Neural cell (in vitro differentiated cells): ENCODE measurements around the gene TBX15. TPM values are rescaled to one million over a fixed set of nuclear protein-coding genes. Genes with fewer than 3 reads are reported as not detected.

ENCODE experiments used
- H2AFZ ChIP-seq: fragments of 200-600, 300-800 bp; sonication (generic), shearing (Covaris generic); 2 replicates; pipeline ENCODE4 v1.6.0; 2014; ENCODE audit warnings: low read depth, mild to moderate bottlenecking, antibody characterized with exemption, low read length, moderate library complexity
- H3F3A ChIP-seq: fragments of 200-600 bp; shearing (Covaris generic); 2 replicates; pipeline ENCODE4 v1.6.1; 2016; ENCODE audit warnings: mild to moderate bottlenecking, moderate library complexity, mixed read lengths, antibody characterized with exemption, low read length; ENCODE audit not compliant: insufficient read depth, poor library complexity, severe bottlenecking
- H3K27ac ChIP-seq: fragments of 200-600, 300-800 bp; sonication (generic), shearing (Covaris generic); 2 replicates; pipeline ENCODE4 v1.5.1; 2014; ENCODE audit warnings: mild to moderate bottlenecking, low read length, moderate library complexity
- H3K27me3 ChIP-seq: fragments of 300-800, 200-600 bp; sonication (generic), shearing (Covaris generic); 2 replicates; pipeline ENCODE4 v1.6.0; 2014; ENCODE audit warnings: mild to moderate bottlenecking, low read depth, low read length, moderate library complexity; ENCODE audit not compliant: insufficient read depth
- H3K36me3 ChIP-seq: fragments of 300-800, 200-600 bp; sonication (generic), shearing (Covaris generic); 2 replicates; pipeline ENCODE4 v1.5.1; 2014; ENCODE audit warnings: mild to moderate bottlenecking, antibody characterized with exemption, low read length, moderate library complexity; ENCODE audit not compliant: insufficient read depth
- H3K4me2 ChIP-seq: fragments of 300-800, 200-600 bp; sonication (generic), shearing (Covaris generic); 2 replicates; pipeline ENCODE4 v1.6.0; 2014; ENCODE audit warnings: mild to moderate bottlenecking, low read length
- H3K4me3 ChIP-seq: fragments of 300-800, 200-600 bp; sonication (generic), shearing (Covaris generic); 2 replicates; pipeline ENCODE4 v1.5.1; 2014; ENCODE audit warnings: mild to moderate bottlenecking, low read length, moderate library complexity
- H3K79me2 ChIP-seq: fragments of 200-600 bp; shearing (Covaris generic); replicated peaks from 2 replicates; pipeline ENCODE4 v1.6.0; 2014; ENCODE audit warnings: mild to moderate bottlenecking, low read length, moderate library complexity; ENCODE audit not compliant: insufficient read depth
- H3K9ac ChIP-seq: fragments of 300-800, 200-600 bp; sonication (generic), shearing (Covaris generic); 2 replicates; pipeline ENCODE4 v1.6.1; 2016; ENCODE audit warnings: mild to moderate bottlenecking, low read length, mixed read lengths
- H3K9me2 ChIP-seq: fragments of 200-600 bp; shearing (Covaris generic); 2 replicates; pipeline ENCODE4 v1.6.1; 2016; ENCODE audit warnings: mild to moderate bottlenecking, low read length, mixed read lengths; ENCODE audit not compliant: insufficient read depth
- H3K9me3 ChIP-seq: fragments of 200-600, 300-800 bp; sonication (generic), shearing (Covaris generic); 2 replicates; pipeline ENCODE4 v1.6.1; 2016; ENCODE audit warnings: mild to moderate bottlenecking, mixed run types, low read length, moderate library complexity, mixed read lengths
- H4K20me1 ChIP-seq: fragments of 200-600 bp; shearing (Covaris generic); 2 replicates; pipeline ENCODE4 v1.6.1; 2016; ENCODE audit warnings: mild to moderate bottlenecking, mixed run types; ENCODE audit not compliant: insufficient read depth
- EP300 ChIP-seq: fragments of 450-650 bp; conservative IDR thresholded peaks from 2 replicates; pipeline ENCODE4 v1.6.1; 2014; ENCODE audit warnings: antibody characterized with exemption, mild to moderate bottlenecking, moderate library complexity; ENCODE audit not compliant: poor library complexity, severe bottlenecking
- EZH2 ChIP-seq: fragments of 200-600, 300-800 bp; shearing (Covaris generic), sonication (generic); IDR thresholded peaks from 2 replicates; pipeline ENCODE4 v1.6.1; 2014; ENCODE audit warnings: antibody characterized with exemption, low read length, borderline replicate concordance, mild to moderate bottlenecking; ENCODE audit not compliant: insufficient read depth, poor library complexity, severe bottlenecking
- MXI1 ChIP-seq: fragments of 450-650 bp; conservative IDR thresholded peaks from 2 replicates; pipeline ENCODE4 v1.6.1; 2014; ENCODE audit warnings: antibody characterized with exemption, mild to moderate bottlenecking; ENCODE audit not compliant: poor library complexity, severe bottlenecking
- POLR2AphosphoS5 ChIP-seq: IDR thresholded peaks from 2 replicates; pipeline ENCODE4 v1.6.1; 2012
- RAD21 ChIP-seq: fragments of 450-650 bp; conservative IDR thresholded peaks from 2 replicates; pipeline ENCODE4 v1.6.1; 2014; ENCODE audit warnings: antibody characterized with exemption, mild to moderate bottlenecking, moderate library complexity
- SMC3 ChIP-seq: fragments of 450-650 bp; conservative IDR thresholded peaks from 2 replicates; pipeline ENCODE4 v1.6.1; 2014; ENCODE audit warnings: antibody characterized with exemption, mild to moderate bottlenecking, moderate library complexity; ENCODE audit not compliant: poor library complexity
- TAF1 ChIP-seq: IDR thresholded peaks from 2 replicates; pipeline ENCODE4 v1.6.1; 2012; ENCODE audit warnings: low read depth
- polyA plus RNA-seq: library from polyadenylated mRNA; depleted of rRNA; stranded (reverse); fragments of >200 nt; gene quantifications from 2 replicates; pipeline ENCODE4 v1.2.3, GENCODE V29; 2014
- TF ChIP-seq, protein P1 (sequence below): fragments of 450-650 bp; IDR thresholded peaks from 2 replicates; pipeline ENCODE4 v1.5.1; 2014; ENCODE audit warnings: antibody characterized with exemption, mild to moderate bottlenecking, moderate library complexity; ENCODE audit not compliant: poor library complexity, severe bottlenecking
- TF ChIP-seq, protein P2 (sequence below): IDR thresholded peaks from 2 replicates; pipeline ENCODE4 v1.6.1; 2012; ENCODE audit warnings: borderline replicate concordance

Gene TBX15
- polyA plus RNA-seq, 1 donor from 2014 or later, result 0.10 TPM

DNA sequence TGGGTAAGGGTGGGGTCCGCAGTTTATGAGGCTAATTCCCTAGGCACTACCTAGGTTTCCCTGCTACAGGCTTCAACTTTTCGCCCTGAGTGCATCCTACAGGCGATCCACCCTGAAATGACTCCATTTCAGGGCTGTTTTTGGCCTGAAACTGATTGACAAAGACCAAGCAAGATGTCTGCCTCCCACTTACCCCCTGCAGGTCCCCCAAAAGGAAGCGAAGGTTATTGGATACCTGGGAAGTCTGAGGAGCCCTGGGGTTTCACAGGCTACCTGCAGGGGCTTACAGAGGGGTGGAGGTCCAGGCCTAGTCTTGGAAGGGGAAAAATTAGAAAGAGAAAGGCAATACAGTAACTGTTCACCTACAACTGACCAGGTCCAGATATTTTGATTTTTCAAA lies 3.3 kb upstream of the TBX15 start:
- Histone ChIP-seq H3K9me2 (no peaks in the 10 kb centered on the region), H3K36me3 (no peaks in the 10 kb centered on the region), H4K20me1 (no peaks in the 10 kb centered on the region), H3K27me3 (peaks cover 100% of the 10 kb centered on the region), H3K79me2 (no peaks in the 10 kb centered on the region), H3K27ac (no peak overlapping the region), H2AFZ (no peak overlapping the region), H3K9me3 (no peaks in the 10 kb centered on the region), H3K4me3 (no peak overlapping the region), H3K4me2 (no peak overlapping the region), H3F3A (no peaks in the 10 kb centered on the region), H3K9ac (no peak overlapping the region)
- TF ChIP-seq, protein P1, sequence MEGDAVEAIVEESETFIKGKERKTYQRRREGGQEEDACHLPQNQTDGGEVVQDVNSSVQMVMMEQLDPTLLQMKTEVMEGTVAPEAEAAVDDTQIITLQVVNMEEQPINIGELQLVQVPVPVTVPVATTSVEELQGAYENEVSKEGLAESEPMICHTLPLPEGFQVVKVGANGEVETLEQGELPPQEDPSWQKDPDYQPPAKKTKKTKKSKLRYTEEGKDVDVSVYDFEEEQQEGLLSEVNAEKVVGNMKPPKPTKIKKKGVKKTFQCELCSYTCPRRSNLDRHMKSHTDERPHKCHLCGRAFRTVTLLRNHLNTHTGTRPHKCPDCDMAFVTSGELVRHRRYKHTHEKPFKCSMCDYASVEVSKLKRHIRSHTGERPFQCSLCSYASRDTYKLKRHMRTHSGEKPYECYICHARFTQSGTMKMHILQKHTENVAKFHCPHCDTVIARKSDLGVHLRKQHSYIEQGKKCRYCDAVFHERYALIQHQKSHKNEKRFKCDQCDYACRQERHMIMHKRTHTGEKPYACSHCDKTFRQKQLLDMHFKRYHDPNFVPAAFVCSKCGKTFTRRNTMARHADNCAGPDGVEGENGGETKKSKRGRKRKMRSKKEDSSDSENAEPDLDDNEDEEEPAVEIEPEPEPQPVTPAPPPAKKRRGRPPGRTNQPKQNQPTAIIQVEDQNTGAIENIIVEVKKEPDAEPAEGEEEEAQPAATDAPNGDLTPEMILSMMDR, result no peak
- TF ChIP-seq EZH2 (no peak), MXI1 (no peak)

DNA sequence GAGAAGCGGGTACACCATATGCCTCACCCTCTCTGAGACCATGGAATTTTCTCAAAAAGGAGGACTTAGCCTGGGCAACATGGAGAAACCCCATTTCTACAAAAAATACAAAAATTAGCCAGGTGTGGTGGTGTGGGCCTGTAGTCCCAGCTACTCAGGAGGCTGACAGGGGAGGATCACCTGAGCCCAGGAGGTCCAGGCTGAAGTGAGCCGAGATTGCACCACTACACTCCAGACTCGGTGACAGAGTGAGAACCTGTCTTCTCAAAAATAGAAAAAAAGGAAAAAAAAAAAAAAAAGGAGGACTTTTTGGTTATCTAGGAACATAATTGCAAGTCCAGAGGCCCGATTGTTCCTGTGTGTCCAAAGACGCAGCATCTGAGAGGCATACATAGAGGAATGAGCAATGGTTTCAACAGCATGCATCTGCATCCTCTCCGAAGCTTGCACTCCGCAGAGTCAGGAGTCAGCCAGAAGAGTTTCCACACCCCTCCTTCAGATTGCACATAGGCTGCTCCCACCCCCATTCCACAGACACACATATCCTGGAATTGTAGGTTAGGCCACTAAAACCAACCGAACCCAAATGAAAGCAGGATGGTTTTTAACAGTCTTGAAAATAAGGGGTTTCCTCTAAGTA lies 2.5 kb upstream of the TBX15 start:
- Histone ChIP-seq H3K9me3 (no peaks in the 10 kb centered on the region), H2AFZ (no peak overlapping the region), H3K79me2 (no peaks in the 10 kb centered on the region), H3F3A (no peaks in the 10 kb centered on the region), H3K27me3 (peaks cover 100% of the 10 kb centered on the region), H3K9me2 (no peaks in the 10 kb centered on the region), H4K20me1 (no peaks in the 10 kb centered on the region), H3K27ac (no peak overlapping the region), H3K4me2 (no peak overlapping the region), H3K4me3 (no peak overlapping the region), H3K36me3 (no peaks in the 10 kb centered on the region), H3K9ac (no peak overlapping the region)
- TF ChIP-seq, protein P2, sequence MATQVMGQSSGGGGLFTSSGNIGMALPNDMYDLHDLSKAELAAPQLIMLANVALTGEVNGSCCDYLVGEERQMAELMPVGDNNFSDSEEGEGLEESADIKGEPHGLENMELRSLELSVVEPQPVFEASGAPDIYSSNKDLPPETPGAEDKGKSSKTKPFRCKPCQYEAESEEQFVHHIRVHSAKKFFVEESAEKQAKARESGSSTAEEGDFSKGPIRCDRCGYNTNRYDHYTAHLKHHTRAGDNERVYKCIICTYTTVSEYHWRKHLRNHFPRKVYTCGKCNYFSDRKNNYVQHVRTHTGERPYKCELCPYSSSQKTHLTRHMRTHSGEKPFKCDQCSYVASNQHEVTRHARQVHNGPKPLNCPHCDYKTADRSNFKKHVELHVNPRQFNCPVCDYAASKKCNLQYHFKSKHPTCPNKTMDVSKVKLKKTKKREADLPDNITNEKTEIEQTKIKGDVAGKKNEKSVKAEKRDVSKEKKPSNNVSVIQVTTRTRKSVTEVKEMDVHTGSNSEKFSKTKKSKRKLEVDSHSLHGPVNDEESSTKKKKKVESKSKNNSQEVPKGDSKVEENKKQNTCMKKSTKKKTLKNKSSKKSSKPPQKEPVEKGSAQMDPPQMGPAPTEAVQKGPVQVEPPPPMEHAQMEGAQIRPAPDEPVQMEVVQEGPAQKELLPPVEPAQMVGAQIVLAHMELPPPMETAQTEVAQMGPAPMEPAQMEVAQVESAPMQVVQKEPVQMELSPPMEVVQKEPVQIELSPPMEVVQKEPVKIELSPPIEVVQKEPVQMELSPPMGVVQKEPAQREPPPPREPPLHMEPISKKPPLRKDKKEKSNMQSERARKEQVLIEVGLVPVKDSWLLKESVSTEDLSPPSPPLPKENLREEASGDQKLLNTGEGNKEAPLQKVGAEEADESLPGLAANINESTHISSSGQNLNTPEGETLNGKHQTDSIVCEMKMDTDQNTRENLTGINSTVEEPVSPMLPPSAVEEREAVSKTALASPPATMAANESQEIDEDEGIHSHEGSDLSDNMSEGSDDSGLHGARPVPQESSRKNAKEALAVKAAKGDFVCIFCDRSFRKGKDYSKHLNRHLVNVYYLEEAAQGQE, result no peak
- no peak for TF ChIP-seq TAF1
- TF ChIP-seq, protein P1, result no peak
- no peak for TF ChIP-seq POLR2AphosphoS5
- TF ChIP-seq MXI1, result no peak
- TF ChIP-seq RAD21, result no peak
- no peak for TF ChIP-seq EP300
- TF ChIP-seq EZH2, result no peak
- no peak for TF ChIP-seq SMC3
